Calu3 (cell line): Measurements from ENCODE around the gene MCM10. TPM values are rescaled to one million over a fixed set of nuclear protein-coding genes. Genes with fewer than 3 reads are reported as not detected.
"Not testable (repeated sequence)": the region's sequence is repeated elsewhere in the genome, so short reads cannot be mapped to it uniquely, and the experiment has no call there.

Experiments
- BruUV-seq: library from RNA; stranded (reverse); fragments of 400-500 nt; replicated peaks from 2 replicates; lab custom pipeline; 2021; lab: Mats Ljungman, UMichigan
- CTCF ChIA-PET: fragments of 300-600 bp; sonication (Branson Sonifier 250); formaldehyde crosslinking; loops from one replicate; lab custom pipeline; 2022; ENCODE audit warnings: antibody characterized with exemption; lab: Charles Lee
- DNase-seq: peaks from one replicate; pipeline ENCODE4 v3.0.0; 2022
- H3K27ac Mint-ChIP-seq: one replicate; pipeline ENCODE4 v1.8.0; 2022; ENCODE audit warnings: mixed read lengths; ENCODE audit not compliant: unreplicated experiment
- H3K27me3 Mint-ChIP-seq: one replicate; pipeline ENCODE4 v1.8.0; 2022; ENCODE audit warnings: mixed read lengths; ENCODE audit not compliant: unreplicated experiment
- H3K36me3 Mint-ChIP-seq: one replicate; pipeline ENCODE4 v1.8.0; 2022; ENCODE audit warnings: mild to moderate bottlenecking, moderate library complexity, mixed read lengths; ENCODE audit not compliant: insufficient read depth, unreplicated experiment
- H3K4me1 Mint-ChIP-seq: one replicate; pipeline ENCODE4 v1.8.0; 2022; ENCODE audit warnings: mild to moderate bottlenecking, low read depth, mixed read lengths; ENCODE audit not compliant: unreplicated experiment
- H3K4me3 Mint-ChIP-seq: one replicate; pipeline ENCODE4 v1.8.0; 2022; ENCODE audit warnings: mild to moderate bottlenecking, low read depth, moderate library complexity, mixed read lengths; ENCODE audit not compliant: unreplicated experiment
- H3K9me3 Mint-ChIP-seq: one replicate; pipeline ENCODE4 v1.8.0; 2022; ENCODE audit warnings: low read depth, mixed read lengths; ENCODE audit not compliant: unreplicated experiment
- intact Hi-C: fragments of 100-400 bp; cut with micrococcal nuclease; formaldehyde crosslinking; loops from one replicate; pipeline ENCODE4 v1.10.0; 2022; ENCODE audit not compliant: unreplicated experiment
- total RNA-seq: library from RNA; stranded (reverse); gene quantifications from 2 replicates; pipeline ENCODE4 v1.2.3, GENCODE V29; 2022
- TF ChIP-seq, protein P1 (sequence below): fragments of 200-600 bp; IDR thresholded peaks from one replicate; pipeline ENCODE4 v1.8.0; 2022; ENCODE audit warnings: antibody characterized with exemption; ENCODE audit not compliant: unreplicated experiment

MCM10 gene
- total RNA-seq, 1 experiment from 2014 or later, result 49.3 TPM

DNA sequence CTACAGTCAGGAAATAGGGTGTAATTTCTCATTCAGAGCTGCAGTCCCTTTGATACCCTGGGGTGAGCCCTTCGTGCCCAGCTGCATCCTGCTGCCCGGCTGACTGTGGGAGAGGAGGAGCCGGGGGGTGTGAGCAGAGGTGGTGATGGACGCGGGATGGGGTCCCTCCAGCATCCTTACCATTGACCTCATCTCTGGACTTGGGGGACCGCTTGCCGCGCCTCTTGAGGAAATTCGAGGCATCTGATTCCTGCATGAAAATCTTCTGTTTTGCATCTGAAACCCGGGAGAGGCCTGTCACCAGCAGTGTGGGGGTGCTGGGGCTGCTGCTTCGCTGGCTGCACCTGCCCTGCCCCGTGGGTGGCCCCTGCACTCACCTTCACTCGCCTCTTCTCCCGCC, 72.0 kb downstream of the MCM10 start:
- H3K9me3 Mint-ChIP-seq, result no peaks in the 10 kb centered on the region
- DNase-seq, result no peak
- intact Hi-C loops, result no loop called here
- CTCF ChIA-PET, result no interaction called here
- no peaks in the 10 kb centered on the region for H3K4me1 Mint-ChIP-seq
- TF ChIP-seq, protein P1, sequence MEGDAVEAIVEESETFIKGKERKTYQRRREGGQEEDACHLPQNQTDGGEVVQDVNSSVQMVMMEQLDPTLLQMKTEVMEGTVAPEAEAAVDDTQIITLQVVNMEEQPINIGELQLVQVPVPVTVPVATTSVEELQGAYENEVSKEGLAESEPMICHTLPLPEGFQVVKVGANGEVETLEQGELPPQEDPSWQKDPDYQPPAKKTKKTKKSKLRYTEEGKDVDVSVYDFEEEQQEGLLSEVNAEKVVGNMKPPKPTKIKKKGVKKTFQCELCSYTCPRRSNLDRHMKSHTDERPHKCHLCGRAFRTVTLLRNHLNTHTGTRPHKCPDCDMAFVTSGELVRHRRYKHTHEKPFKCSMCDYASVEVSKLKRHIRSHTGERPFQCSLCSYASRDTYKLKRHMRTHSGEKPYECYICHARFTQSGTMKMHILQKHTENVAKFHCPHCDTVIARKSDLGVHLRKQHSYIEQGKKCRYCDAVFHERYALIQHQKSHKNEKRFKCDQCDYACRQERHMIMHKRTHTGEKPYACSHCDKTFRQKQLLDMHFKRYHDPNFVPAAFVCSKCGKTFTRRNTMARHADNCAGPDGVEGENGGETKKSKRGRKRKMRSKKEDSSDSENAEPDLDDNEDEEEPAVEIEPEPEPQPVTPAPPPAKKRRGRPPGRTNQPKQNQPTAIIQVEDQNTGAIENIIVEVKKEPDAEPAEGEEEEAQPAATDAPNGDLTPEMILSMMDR, result no peak
- H3K27ac Mint-ChIP-seq, result no peak overlapping the region
- peaks cover 36% of the 10 kb centered on the region for H3K27me3 Mint-ChIP-seq
- no TSS peak for BruUV-seq
- no peak overlapping the region for H3K4me3 Mint-ChIP-seq
- H3K36me3 Mint-ChIP-seq, result no peaks in the 10 kb centered on the region

DNA sequence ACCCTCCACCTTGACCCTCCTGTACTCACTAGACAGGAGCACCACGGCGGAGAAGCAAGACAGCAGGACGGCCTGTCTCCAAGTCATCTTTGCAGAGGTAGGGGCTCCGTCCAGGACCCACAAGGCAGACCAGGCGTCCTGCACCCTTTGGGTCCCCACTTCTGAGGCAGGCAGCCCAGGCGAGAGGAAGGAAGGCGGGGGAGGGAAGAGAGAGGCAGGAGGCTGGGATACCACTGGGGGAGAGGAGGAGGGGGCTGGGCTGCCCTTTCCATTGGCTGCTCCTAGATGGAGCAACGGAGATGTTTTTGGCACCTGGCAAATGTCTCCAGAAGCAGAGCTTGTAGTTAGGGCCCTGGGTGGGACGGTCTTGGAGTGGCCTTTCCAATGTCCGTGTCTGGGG, 72.8 kb downstream of the MCM10 start, which contains the start of gene UCMA:
Gene UCMA (minus strand): TSS at position 203 of the 400 bp plus-strand sequence. CDS start 116 bp downstream, at position 87.
- H3K36me3 Mint-ChIP-seq, result no peaks in the 10 kb centered on the region
- no peak for DNase-seq
- no peaks in the 10 kb centered on the region for H3K4me1 Mint-ChIP-seq
- TF ChIP-seq, protein P1, result no peak
- no peaks in the 10 kb centered on the region for H3K9me3 Mint-ChIP-seq
- BruUV-seq, result no TSS peak
- H3K27me3 Mint-ChIP-seq, result peaks cover 32% of the 10 kb centered on the region
- intact Hi-C loops, result no loop called here
- no peak within 1 kb of the TSS for H3K4me3 Mint-ChIP-seq
- no peak within 1 kb of the TSS for H3K27ac Mint-ChIP-seq
- CTCF ChIA-PET, result no interaction called here

DNA sequence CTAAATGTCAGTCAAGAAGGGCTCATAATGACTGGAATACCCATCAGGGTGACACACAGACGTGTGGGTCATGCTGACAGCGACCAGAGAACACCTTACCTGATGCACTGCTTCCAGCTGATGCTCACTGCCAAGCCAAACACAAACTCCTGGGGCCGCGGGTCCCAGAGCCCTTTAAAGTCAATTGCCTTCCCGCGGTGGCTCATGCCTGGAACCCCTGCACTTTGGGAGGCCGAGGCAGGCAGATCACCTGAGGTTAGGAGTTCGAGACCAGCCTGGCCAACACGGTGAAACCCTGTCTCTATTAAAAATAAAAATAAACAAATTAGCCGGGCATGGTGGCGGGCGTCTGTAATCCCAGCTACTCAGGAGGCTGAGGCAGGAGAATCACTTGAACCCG, 73.4 kb downstream of the MCM10 start:
- H3K36me3 Mint-ChIP-seq, DNase-seq, BruUV-seq, H3K4me1 Mint-ChIP-seq, H3K9me3 Mint-ChIP-seq, H3K27ac Mint-ChIP-seq, H3K4me3 Mint-ChIP-seq, CTCF ChIA-PET, intact Hi-C loops: not testable (repeated sequence)
- peaks cover 27% of the 10 kb centered on the region for H3K27me3 Mint-ChIP-seq

DNA sequence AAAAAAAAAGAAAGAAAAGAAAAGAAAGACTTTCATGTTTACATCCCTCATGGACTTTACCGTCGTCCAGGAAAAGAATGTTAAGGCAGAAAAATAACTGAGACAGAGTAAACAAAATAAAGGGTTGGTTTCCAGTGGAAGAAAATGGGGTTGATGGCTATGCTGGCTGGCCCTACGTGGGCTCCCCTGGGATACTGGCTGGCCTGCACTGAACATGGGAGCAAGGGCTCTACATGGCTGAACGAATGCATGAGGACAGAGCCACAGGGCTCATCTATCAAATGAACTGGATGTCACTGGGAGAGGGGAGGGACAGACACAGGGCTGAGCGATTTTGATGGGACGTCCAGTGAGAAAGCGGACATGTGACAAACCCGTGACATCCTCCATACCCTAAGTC, 75.3 kb downstream of the MCM10 start:
- Mint-ChIP-seq H3K27me3 (peaks cover 16% of the 10 kb centered on the region), H3K27ac (no peak overlapping the region), H3K36me3 (no peaks in the 10 kb centered on the region), H3K4me3 (no peak overlapping the region), H3K9me3 (no peaks in the 10 kb centered on the region), H3K4me1 (no peaks in the 10 kb centered on the region)
- CTCF ChIA-PET, result no interaction called here
- TF ChIP-seq, protein P1, result no peak
- BruUV-seq, result no TSS peak
- no peak for DNase-seq
- intact Hi-C loops, result no loop called here

DNA sequence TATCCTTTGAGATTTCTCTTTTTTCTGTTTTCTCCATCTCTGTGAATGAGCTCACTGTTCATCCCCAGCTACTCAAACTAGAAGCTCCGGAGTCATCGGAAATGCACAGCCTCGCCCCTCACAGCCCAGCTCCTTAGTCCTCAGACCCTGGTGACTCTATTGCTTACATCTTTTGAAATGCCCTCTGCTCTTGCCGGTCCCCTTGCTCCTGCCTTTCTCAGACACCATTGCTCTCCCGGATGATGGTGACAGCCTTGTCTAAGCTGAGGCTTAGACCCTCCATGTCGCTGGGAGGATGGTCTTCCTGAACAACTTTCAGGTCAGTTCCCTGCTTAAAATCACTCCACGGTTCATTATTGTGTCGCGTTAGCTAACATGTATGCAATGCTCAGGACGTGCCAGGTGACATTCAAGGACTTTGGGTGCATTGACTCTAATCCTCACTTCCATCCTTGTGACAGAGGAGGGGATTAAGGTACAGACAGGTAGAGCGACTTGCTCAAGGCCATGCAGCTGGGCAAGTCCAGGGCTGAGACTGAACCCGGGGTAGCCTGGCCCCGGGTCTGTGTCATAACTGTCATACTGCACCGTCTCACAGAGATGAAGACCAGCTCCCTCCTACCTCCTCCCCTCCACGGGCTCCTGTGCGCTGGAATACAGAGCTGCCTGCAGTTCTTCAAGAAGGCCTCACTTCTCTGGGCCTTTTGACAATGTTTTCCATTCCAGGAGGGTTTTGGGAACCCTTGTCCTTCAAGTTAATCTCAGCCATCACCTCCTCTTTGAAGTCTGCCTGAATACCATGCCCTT, 77.1 kb downstream of the MCM10 start:
- Mint-ChIP-seq H3K9me3 (no peaks in the 10 kb centered on the region), H3K4me3 (no peak overlapping the region)

More for the DNA sequence above, 77.1 kb downstream of the MCM10 start:
- no TSS peak for BruUV-seq
- Mint-ChIP-seq H3K27ac (no peak overlapping the region), H3K36me3 (no peaks in the 10 kb centered on the region), H3K27me3 (peaks cover 7% of the 10 kb centered on the region), H3K4me1 (no peaks in the 10 kb centered on the region)
- CTCF ChIA-PET, result no interaction called here
- intact Hi-C loops, result no loop called here
- no peak for DNase-seq
- TF ChIP-seq, protein P1, result no peak
